Measurements from ENCODE around the gene PLEKHA7. TPM values are rescaled to one million over a fixed set of nuclear protein-coding genes. Genes with fewer than 3 reads are reported as not detected.

PLEKHA7 gene
- total and polyA plus RNA-seq, 2 of the 4 experiments (the other 2 are of a cell fraction), result 0.12 TPM; not detected in 1

DNA sequence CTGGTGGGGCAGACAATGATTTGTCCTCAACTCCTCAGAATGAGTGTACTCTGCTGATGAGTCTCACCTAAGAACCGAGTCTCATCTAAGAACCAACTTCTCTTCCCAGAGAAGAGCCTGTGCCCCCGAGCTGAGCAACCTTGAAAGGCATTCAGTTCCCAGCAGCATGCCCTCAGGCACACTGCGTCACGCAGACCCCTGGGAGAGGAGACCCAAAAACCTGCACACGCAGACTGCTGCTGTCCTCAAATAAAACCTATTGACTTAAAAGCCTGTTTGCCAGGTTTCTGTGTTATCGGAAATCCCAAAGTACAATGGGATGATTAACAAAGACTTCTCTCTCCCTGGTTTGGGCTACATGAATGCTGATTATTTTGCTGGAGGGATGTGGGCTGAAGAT, 154.6 kb downstream of the PLEKHA7 start:
- DNase-seq, result no peak
- H2AK9ac ChIP-seq (replicated peaks; ENCODE audit: low read depth, low read length, poor library complexity), result no peak overlapping the region
- H2AFZ ChIP-seq (replicated peaks; ENCODE audit: low read length, poor library complexity), result no peak overlapping the region
- no peak overlapping the region for H3K4ac ChIP-seq (ENCODE audit: low read depth, low read length)
- no peak overlapping the region for H2BK20ac ChIP-seq (ENCODE audit: low read depth, low read length)
- dilution Hi-C loops (cut with HindIII; ENCODE audit: low sequenced_read_pairs, unreplicated experiment) (no loop called here), in situ Hi-C loops (cut with MboI; ENCODE audit: low sequenced_read_pairs) (no loop called here), intact Hi-C loops (cut with micrococcal nuclease) (no loop called here)
- no TSS peak for BruUV-seq (replicated peaks)
- no peaks in the 10 kb centered on the region for H3K4me1 ChIP-seq (ENCODE audit: control insufficient read depth, insufficient read depth, low read length)
- H3K56ac ChIP-seq (ENCODE audit: extremely low read depth, insufficient read depth, low read length), result no peak overlapping the region
- H3K23ac ChIP-seq (ENCODE audit: low read depth, low read length), result no peak overlapping the region
- H3K36me3 ChIP-seq (ENCODE audit: control insufficient read depth, insufficient read depth, low read length), result no peaks in the 10 kb centered on the region
- no peak overlapping the region for H2AK5ac ChIP-seq (ENCODE audit: low read depth, low read length)
- CTCF ChIA-PET, result no interaction called here
- no peak overlapping the region for H2BK15ac ChIP-seq (ENCODE audit: low read depth, low read length)
- no peak overlapping the region for H3K27ac ChIP-seq (ENCODE audit: insufficient read depth, low read length)
- WGBS, 2 experiments (ENCODE audit: extremely low coverage in 2 of 2, insufficient read length in 1 of 2), result no CpG with 5 or more reads among the region's 6 CpGs
- H4K20me1 ChIP-seq (ENCODE audit: insufficient read depth, low read length), result no peaks in the 10 kb centered on the region
- no peak overlapping the region for H3K4me3 ChIP-seq (ENCODE audit: insufficient read depth, low read depth, low read length)
- peaks cover 5% of the 10 kb centered on the region for H3K27me3 ChIP-seq (ENCODE audit: control insufficient read depth, insufficient read depth, low read length)
- no peak overlapping the region for H3K9ac ChIP-seq (ENCODE audit: low read depth, low read length)
- no peak overlapping the region for H4K5ac ChIP-seq (ENCODE audit: low read depth, low read length)
- H3K9me3 ChIP-seq (ENCODE audit: control insufficient read depth, insufficient read depth, low read length), result no peaks in the 10 kb centered on the region
- H3K14ac ChIP-seq (replicated peaks; ENCODE audit: low read depth, low read length), result no peak overlapping the region
- no peak overlapping the region for H3K18ac ChIP-seq (ENCODE audit: low read depth, low read length)
- no peak overlapping the region for H4K91ac ChIP-seq (ENCODE audit: insufficient read depth, low read depth, low read length)
- no peak overlapping the region for H2BK5ac ChIP-seq (ENCODE audit: low read depth, low read length, poor library complexity, severe bottlenecking)
- no peak overlapping the region for H3K4me2 ChIP-seq (ENCODE audit: low read depth, low read length)
- TF ChIP-seq USF2 (IDR thresholded peaks at IDR 0.05; ENCODE audit: low read depth, low read length) (no peak), POLR2A (IDR thresholded peaks at IDR 0.05; ENCODE audit: low read depth, low read length) (no peak), BHLHE40 (IDR thresholded peaks at IDR 0.05; ENCODE audit: low read depth, low read length) (no peak), FOS (IDR thresholded peaks at IDR 0.05; ENCODE audit: low read depth, low read length) (no peak), ELK1 (IDR thresholded peaks at IDR 0.05; ENCODE audit: borderline replicate concordance, low read depth, low read length) (no peak), RAD21 (IDR thresholded peaks at IDR 0.05; ENCODE audit: low read length) (no peak), MAZ (IDR thresholded peaks at IDR 0.05; ENCODE audit: borderline replicate concordance, low read depth, low read length) (no peak), MXI1 (IDR thresholded peaks at IDR 0.05; ENCODE audit: borderline replicate concordance, low read depth, low read length) (no peak), SMC3 (IDR thresholded peaks at IDR 0.05; ENCODE audit: low read depth, low read length) (no peak), RCOR1 (IDR thresholded peaks at IDR 0.05; ENCODE audit: insufficient replicate concordance, low read length) (no peak), NFE2L2 (IDR thresholded peaks at IDR 0.05; ENCODE audit: low read depth, low read length) (no peak), MAFK (IDR thresholded peaks at IDR 0.05; ENCODE audit: low read depth, low read length) (no peak), CEBPB (IDR thresholded peaks at IDR 0.05; ENCODE audit: low read depth, low read length) (no peak), CHD1 (IDR thresholded peaks at IDR 0.05; ENCODE audit: low read depth, low read length) (no peak), RFX5 (IDR thresholded peaks at IDR 0.05; ENCODE audit: low read depth, low read length) (no peak)
- TF ChIP-seq, protein P1, sequence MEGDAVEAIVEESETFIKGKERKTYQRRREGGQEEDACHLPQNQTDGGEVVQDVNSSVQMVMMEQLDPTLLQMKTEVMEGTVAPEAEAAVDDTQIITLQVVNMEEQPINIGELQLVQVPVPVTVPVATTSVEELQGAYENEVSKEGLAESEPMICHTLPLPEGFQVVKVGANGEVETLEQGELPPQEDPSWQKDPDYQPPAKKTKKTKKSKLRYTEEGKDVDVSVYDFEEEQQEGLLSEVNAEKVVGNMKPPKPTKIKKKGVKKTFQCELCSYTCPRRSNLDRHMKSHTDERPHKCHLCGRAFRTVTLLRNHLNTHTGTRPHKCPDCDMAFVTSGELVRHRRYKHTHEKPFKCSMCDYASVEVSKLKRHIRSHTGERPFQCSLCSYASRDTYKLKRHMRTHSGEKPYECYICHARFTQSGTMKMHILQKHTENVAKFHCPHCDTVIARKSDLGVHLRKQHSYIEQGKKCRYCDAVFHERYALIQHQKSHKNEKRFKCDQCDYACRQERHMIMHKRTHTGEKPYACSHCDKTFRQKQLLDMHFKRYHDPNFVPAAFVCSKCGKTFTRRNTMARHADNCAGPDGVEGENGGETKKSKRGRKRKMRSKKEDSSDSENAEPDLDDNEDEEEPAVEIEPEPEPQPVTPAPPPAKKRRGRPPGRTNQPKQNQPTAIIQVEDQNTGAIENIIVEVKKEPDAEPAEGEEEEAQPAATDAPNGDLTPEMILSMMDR (conservative IDR thresholded peaks at IDR 0.05; ENCODE audit: low read depth, low read length), result no peak
- H4K8ac ChIP-seq (ENCODE audit: low read depth in 2 of 2, low read length in 2 of 2), result no peak overlapping the region
- H3K79me1 ChIP-seq (ENCODE audit: low read depth in 1 of 2, low read length in 2 of 2), result no peaks in the 10 kb centered on the region
- no peak overlapping the region for H2BK120ac ChIP-seq (ENCODE audit: low read depth, low read length)
- POLR2A ChIA-PET (ENCODE audit: unreplicated experiment), result no interaction called here
- no peaks in the 10 kb centered on the region for H3K9me1 ChIP-seq (ENCODE audit: insufficient read depth, low read length)
- no peak for ATAC-seq (ENCODE audit: low read depth)
